Suppressor macrophage treated with lipopolysaccharide for 4 hours (primary cell): ENCODE data around the gene SLC4A3.
A peak's percentile ranks its signal among the peaks of the same experiment; 100 is the strongest.

Source experiments
- DNase-seq: peaks from one replicate; pipeline ENCODE4 v3.0.0-alpha.2; 2020

The SLC4A3 gene

GRCh38 chr2:219684721-219685689 is 57.6 kb downstream of the SLC4A3 start:
- DNase-seq = no peak

- DNase-seq = no peak
Observed at GRCh38 chr2:219687272-219687671, 59.8 kb downstream of the SLC4A3 start.

- no peak for DNase-seq
Observed at GRCh38 chr2:219687882-219688559, 60.6 kb downstream of the SLC4A3 start.

- no peak for DNase-seq
Observed at GRCh38 chr2:219688560-219689445, 61.4 kb downstream of the SLC4A3 start.

GRCh38 chr2:219689676-219690628 is 62.5 kb downstream of the SLC4A3 start:
- DNase-seq = peak; percentile 51

- no peak for DNase-seq
Observed at GRCh38 chr2:219691571-219691970, 64.1 kb downstream of the SLC4A3 start.
